ENCODE results near the gene CBX1.
A peak's percentile ranks its signal among the peaks of the same experiment; 100 is the strongest.

CBX1 gene

DNA sequence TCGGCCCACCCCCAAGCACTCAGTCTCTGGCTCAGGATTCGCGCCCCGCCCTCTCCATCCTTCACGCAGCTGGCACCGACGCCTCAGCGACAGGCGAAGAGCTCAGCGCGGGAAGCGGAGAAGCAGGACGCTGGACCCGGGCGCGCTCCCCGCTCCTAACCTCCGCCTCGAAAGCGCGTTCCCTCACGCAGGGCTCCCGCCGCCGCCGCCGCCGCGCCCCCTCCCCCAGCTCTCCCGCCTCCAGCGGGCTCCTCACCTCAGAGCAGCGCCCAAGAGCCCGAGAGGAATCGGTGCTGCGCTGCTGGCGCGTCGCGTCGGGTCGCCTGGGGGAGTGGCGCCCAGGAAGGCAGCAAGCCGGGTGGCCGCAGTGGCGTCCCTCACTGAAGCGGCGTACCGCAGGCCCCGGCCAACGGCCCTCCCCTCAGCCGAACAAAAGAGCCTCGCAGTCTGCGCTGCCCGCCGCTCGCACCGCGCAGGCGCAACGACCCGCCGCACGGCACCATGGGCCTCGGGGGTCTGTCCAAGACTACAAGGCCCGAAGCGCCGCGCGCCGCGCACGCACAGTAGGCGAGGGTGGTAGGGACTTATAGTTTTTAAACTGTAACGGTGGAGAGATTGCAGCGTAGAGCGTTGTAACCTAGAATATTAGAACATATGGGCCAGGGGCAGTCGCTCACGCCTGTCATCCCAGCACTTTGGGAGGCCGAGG lies at the start of gene CBX1:
Gene CBX1, minus strand, starts transcription at position 467 of the 709 bp plus-strand sequence. CDS start 24,474 bp downstream, outside the sequence.
- peak; percentile 95 for DNase-seq

- no peak for DNase-seq
Measured at GRCh38 chr17:48150597-48151001, 49.3 kb upstream of the CBX1 start.

DNA sequence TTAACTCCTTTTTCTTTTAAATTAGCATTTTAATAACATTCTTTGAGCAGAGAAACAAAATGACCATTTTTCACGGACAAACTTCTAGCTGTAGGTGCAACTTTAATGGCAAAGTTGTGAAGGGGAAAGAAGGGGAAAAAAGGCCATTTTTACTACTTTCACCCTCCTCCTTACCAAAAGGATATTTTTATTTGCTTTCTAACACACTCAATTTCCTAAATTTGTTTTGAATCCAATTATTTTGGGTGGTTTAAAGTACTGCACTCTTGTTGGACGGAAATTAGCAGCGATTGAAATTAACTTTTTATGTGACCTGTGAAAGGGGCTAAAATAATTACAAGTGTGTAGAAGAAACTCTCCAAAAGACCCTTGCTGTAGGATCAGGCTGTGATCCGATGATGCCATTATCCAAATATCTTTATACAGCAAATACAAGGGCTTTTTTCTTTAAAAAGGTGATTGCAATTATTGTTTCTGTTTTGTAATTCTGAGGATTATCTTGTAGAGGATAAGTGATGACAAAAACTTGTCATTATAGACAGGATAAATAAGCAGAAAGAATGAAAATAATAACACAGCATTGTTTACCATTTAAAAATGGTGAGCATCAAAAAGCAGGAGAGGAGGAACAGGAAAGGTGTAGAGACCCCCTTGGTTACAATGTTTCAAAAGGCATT lies 48.6 kb upstream of the CBX1 start:
- DNase-seq, result no peak

DNA sequence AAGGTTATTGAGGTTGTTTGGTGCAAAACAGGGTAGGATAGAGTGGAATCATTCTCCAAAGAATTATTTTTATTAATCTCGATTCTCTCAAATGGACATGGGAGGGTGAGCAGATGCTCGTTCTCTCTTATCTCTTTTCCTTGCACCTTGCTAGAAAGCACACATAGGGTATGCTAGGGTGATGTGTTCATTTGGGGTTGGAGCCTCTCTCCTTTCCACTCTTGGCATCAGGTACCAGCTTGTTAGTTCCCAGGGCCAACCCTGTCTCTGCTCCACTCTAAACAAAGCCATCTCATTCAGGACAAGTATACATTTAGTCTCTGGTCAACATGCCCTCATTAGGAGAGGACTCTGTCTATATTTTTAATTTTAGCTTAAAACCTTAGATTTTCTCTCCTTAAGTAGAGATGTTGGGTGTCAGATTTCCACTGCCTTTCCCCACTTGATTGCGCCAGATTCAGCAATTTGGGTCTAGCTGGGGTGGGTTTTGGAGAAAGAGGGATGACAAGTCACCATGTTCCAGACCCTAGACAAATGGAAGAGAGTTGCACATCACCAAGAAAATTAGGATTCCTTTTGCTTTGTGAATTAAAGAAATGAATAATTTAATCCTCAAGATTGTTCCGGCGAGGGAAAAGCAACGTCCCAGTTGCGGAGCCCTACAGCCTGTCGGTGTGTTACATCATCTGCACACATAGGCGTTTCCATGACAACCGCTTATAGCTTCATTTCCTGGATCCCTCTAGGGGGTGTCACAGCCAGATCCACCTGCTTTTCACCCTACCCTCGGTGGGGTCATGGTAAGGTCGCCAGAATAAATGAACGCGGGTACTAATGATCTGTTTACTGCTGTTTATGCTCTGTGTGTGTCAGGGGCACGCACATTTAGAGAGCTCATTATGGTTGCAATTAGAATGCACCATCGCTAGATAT lies 47.8 kb upstream of the CBX1 start:
- DNase-seq, result no peak

DNA sequence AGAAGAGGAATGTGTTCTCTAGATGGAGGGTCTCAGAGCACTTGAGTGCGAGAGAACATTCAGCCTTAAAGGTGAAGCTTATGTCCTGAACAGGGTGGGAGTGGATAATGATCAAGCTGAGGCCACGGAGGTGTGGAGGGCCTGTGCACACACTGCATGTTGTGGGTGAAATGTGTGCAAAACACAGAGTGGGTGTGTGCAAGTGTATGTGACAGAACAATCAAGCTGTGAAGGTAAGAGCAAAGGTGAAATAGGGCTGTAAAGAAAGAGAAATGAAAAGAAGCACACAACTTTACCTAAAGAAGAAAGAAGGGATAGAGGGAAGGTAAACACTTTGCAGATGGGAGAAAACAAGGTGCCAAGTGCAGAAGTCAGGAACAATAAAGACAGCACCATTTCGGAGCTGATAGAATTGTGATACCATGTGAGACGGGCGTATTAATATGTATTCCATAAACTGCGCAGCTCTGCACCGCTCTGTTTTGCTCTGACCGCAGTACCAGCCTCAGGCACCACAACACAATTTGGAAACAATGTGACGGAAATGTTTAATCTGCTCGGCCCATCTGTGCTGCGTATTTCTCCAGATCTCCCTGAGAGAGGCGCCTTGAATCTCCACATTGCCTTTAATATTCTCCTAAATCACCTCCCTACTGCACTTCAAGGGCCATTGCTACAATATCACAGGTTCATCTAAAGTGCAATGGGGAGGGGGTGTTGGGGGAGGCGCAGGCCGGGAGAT lies 46.9 kb upstream of the CBX1 start:
- no peak for DNase-seq

- no peak for DNase-seq
Measured at GRCh38 chr17:48144976-48145798, 43.9 kb upstream of the CBX1 start.

- DNase-seq, result no peak
Measured at GRCh38 chr17:48144231-48144630, 43.0 kb upstream of the CBX1 start.

- DNase-seq, result no peak
Measured at GRCh38 chr17:48143629-48144028, 42.4 kb upstream of the CBX1 start.

DNA sequence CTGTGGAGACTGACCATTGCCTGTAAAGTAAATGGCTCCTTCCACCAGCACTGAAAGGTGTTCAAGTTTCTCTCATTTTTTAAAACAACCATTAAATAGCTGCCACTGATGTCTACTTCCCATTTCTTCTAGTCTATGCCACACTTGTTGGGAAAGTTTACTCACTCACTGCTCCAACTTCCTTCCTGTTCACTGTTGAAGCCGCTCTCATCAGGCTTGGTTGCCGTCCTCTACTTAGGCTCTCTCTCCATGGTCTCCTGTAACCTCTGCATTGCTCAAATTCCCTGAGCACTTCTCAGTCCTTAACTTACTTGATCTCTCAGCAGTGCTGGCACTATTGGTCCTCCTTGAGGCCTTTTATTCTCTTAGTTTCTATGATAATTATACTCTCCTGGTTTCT lies 38.7 kb upstream of the CBX1 start:
- DNase-seq, result no peak

- DNase-seq, result no peak
Measured at GRCh38 chr17:48137656-48138055, 36.4 kb upstream of the CBX1 start.

- DNase-seq, result no peak
Measured at GRCh38 chr17:48134912-48135480, 33.7 kb upstream of the CBX1 start.

- DNase-seq, result no peak
Measured at GRCh38 chr17:48132385-48132784, 31.1 kb upstream of the CBX1 start.

DNA sequence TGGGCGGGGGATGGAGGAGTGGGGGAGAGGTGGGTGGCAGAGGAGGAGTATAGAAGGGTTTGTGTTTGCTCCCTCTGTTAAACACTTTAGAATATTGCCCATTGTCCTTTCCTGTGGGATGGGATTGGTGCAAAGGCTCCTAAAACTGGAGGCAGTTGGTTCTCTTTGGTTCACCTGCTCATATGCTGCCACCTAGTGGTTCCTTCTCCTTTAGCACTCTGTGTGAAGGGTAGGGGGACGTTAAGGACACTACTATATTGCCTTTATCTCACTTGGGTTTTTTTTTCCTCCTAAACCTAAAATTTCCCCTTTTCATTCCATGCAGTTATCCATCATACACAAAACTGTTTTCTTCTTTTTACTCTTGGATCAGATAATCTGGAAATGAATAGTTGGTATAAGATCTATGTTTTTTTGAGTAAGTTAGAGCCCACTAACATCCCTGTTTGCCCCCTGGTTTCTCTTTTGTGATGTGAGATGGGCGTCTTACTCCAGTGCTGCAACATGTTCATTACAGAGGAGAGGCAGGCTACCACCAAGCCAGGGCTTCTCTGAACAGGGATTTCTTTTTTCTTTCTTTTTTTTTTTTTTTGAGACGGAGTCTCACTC lies 30.0 kb upstream of the CBX1 start:
- DNase-seq, result peak; percentile 72

DNA sequence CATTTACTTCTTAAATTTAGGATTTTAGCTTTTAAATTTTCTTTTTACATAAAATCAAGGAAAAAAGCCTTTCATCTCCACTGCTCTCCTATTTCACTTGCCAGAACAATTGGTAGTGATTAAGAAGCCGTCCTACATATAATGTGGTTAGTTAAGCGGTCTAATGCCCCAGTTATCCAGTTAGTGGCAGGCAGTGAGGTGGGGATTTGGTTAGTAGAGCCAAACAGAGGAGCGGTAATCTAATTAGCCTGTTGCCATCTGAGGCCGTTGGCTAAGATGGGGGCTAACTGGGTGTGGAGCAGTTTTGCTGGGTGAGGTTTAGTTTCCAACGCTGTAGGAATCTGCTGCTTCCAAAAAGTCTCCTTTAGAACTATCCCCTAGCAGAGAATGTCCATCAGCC lies 28.7 kb upstream of the CBX1 start:
- DNase-seq, result no peak

GRCh38 chr17:48128400-48128799 lies 27.1 kb upstream of the CBX1 start:
- DNase-seq, result no peak

GRCh38 chr17:48127371-48128051 lies 26.2 kb upstream of the CBX1 start:
- no peak for DNase-seq

GRCh38 chr17:48126532-48126850 lies 25.2 kb upstream of the CBX1 start:
- DNase-seq, result no peak

GRCh38 chr17:48125829-48126531 lies 24.7 kb upstream of the CBX1 start:
- DNase-seq, result no peak

GRCh38 chr17:48123776-48124388 lies 22.6 kb upstream of the CBX1 start:
- no peak for DNase-seq
